ENCODE data around the gene CAMK1D.
"Not testable (repeated sequence)": the region's sequence is repeated elsewhere in the genome, so short reads cannot be mapped to it uniquely, and the experiment has no call there.

Gene CAMK1D

DNA sequence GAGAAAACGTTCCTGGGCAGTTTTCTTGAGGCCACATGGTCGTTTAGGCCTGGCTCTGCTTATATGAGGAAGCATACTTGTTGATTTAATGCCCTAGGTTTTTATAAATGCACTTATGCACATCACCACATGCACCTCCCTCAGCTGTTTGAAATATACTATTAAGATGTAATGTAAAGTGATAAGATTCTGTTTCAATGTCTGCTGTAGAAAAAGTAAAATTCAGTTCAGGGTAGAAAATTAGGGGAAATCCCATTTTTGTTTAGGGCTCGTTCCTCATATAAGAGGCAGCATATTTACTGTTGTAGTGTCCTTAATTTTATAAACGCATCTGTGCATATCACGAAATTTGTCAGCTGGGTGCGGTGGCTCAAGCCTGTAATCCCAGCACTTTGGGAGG lies 7.8 kb upstream of the CAMK1D start:
- DNase-seq, result no peak

DNA sequence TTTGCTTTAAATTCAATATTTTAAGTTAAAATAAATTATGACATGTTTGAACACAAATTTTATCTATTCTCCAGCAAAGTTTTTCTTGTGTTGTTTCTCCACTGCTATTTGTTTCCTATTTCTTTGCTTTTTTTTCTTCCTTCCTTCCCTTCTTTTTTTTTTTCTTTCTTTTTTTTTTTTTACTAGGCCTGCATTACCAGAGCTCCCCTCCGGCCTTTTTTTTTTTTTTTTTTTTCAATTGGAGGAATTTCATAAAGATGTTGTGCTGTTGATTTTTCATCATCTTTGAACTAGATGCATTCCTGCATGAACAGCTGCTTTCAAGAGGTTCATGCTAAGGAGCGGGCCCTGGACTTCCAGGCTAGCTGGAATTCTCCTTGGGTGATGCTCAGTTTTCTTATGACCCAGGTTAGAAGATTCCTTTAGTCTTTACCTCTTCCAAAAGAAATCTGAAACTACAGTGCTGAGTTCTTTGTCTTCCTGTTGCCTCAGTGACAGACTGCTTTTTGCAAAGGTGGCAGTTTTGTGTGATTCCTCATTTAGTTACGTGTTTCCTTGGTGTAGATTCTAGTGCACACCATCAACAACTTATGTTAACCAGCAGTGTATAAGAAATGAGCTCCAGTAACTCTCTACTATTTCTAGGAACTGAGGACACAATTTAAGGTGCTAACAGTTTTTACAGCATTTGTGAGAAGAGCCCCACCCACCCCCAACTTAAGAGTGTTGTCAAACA lies 4.8 kb upstream of the CAMK1D start:
- no peak for DNase-seq

GRCh38 chr10:12346707-12347106 lies 2.6 kb upstream of the CAMK1D start:
- DNase-seq, result no peak

GRCh38 chr10:12348294-12348869 lies 965 bp upstream of the CAMK1D start:
- no peak for DNase-seq

DNA sequence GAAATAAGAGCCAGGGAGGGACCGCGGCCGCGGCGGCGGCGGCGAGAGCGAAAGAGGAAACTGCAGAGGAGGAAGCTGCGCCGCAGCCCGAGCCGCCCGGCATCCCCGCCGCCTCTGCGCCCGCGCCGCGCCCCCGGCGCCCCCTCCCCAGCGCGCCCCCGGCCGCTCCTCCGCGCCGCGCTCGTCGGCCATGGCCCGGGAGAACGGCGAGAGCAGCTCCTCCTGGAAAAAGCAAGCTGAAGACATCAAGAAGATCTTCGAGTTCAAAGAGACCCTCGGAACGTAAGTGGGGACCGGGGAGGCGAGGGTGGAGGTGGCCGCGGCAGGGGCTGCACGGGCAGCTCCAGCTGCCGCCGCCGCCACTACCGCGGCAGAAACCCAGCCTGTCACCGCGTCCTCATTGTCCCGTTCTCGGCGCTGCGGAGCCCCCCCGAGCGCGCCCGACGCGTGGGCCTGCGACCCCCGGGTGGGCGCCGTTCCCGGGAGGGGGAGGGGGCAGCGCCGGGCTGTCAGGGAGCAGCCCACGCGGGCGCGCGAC lies 351 bp downstream of the CAMK1D start:
- DNase-seq, result no peak

- DNase-seq, result no peak
Observed at GRCh38 chr10:12350167-12350872, 973 bp downstream of the CAMK1D start.

- no peak for DNase-seq
Observed at GRCh38 chr10:12350925-12351324, 1.6 kb downstream of the CAMK1D start.

DNA sequence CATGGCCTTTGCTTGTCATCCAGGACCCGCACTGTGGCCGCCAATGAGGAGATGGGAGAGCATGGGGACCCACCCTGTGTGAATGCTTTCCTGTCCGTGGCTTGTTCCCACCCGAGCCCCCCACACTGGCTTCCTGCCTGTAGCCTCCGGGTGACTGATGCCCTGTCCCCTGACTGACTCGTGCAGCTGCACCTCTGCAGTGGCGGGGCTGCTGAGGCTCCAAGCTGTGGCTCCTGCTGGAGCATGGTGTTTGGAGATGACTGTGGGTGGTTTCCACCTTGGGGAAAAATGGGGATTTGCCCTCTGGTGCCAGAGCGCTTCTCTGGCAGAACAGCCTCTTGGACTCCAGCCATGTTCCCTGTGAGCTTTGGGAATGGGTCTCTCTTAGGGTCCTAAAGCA lies 2.1 kb downstream of the CAMK1D start:
- no peak for DNase-seq

DNA sequence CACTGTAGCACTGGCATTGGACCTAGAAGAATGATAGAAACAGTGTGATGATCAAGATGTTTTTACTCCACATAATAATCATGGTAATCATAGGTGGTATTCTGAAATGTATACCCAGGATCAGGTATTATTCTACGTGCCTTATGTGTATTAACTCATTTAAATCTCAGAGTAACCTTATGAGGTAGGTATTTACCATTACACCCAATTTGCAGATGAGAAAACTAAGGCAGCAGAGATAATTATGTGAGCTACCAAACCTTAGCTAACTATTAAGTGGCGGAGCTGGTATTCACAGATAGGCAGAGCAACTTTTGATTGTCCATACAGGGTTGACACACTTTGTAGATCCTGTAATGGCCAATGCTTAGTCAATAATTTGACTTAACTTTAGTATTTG lies 2.5 kb downstream of the CAMK1D start:
- no peak for DNase-seq

GRCh38 chr10:12353399-12354242 lies 4.3 kb downstream of the CAMK1D start:
- DNase-seq, result no peak

DNA sequence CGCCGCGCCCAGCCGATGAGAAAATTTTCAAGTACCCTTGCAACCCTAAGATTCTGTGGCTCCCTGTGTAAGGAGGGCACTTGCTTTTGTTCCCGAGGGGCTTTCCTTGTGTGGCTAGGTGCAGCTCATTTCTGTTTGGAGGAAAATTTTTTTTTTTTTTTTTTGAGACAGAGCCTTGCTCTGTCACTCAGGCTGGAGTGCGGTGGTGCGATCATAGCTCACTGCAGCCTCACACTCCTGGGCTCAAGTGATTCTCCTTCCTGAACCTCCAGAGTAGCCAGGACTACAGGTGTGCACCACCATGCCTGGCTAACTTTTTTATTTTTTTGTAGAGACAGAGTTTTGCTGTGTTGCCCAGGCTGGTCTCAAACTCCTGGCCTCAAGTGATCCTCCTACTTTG lies 5.3 kb downstream of the CAMK1D start:
- not testable (repeated sequence) for DNase-seq

- no peak for DNase-seq
Observed at GRCh38 chr10:12355384-12355783, 6.0 kb downstream of the CAMK1D start.

DNA sequence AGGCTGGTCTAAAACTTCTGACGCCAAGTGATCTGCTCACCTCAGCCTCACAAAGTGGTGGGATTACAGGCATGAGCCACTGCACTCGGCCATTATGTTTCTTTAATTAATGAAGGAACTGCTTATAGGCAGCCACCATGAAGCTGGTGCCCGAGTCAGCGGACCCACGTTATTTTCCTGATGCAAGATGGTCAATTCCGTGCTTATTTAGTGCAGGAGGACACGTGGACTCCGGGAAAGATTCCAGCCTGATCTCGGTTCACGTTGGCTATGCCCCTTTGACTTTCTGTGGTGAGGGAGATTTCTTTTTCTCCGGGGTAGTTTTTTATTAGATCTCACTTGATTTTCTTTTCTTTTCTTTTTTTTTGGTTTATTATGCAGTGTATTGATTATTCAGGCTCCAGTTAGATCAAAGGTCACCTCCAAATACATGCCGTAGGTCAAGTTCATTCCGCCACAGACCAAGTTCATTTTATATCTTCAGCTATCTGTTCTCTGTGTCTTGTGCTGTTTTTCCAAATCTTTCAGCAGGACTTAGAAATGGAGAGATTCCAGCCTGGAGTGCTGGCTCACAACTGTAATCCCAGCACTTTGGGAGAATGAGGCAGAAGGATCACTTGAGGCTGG lies 8.3 kb downstream of the CAMK1D start:
- no peak for DNase-seq

DNA sequence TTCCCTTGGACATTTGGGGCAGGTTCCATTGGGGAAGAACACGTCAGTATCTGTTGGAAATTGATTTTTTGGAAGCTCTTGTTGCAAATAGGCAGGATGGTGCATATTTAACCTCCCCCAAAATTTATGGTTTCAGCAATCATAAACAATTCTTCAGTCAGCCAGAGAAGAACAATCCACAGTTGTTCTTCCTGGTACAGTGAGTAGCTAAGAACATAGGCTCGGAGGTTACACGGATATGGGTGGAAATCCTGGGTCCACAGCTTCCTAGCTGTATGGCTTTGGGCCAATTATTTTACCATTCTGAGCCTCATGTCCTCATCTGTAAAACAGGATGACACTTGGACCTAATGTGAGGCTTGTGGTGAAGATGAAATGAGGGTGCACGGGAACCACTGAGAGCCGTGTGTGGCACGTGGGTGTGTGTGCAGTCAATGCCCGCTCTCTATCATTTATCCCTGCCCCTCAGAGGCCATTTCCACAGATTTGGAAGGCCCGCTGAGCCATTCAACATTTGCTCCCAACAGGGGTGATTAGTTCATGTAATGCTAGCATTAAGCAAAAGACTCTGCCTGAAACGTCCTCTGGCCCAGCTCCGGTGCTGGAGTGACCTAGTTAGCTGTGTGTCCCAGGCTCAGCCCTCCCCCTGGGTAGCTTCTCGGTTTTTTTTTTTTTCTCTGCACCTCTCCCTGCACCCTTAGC lies 9.7 kb downstream of the CAMK1D start:
- no peak for DNase-seq

- DNase-seq, result no peak
Observed at GRCh38 chr10:12360461-12360860, 11.1 kb downstream of the CAMK1D start.

DNA sequence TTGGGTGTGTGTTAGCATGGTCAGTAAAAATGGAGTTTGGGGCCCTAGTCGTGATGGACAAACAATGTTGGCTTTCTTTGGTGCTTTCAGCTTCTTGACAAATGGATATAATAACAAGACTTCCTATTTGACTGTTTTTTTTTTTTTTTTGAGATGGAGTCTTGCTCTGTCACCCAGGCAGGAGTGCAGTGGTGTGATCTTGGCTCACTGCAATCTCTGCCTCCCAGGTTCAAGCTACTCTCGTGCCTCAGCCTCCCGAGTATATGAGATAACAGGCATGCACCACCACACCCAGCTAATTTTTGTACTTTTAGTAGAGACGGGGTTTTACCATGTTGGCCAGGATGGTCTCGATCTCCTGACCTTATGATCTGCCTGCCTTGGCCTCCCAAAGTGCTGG lies 11.8 kb downstream of the CAMK1D start:
- DNase-seq, result not testable (repeated sequence)

DNA sequence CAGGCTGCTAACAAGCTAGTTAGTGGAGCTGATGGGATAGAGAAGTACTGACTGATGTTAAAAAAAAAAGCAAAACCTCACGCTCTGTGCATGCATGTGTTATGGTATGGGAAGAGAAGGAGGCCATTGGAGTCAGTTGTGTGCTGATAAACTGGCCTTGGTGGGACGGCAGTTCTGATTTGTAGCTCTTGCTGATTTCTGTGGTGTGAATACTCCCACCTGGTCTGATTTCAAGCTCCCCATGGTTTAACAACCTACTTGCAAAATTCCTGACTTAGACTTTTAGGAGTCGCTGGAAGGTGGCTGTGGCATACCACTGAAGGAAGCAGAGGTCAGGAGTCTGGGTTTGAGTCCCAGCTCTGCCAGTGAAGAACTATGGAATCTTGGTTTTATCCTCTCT lies 15.2 kb downstream of the CAMK1D start:
- no peak for DNase-seq

- no peak for DNase-seq
Observed at GRCh38 chr10:12367272-12367671, 17.9 kb downstream of the CAMK1D start.

DNA sequence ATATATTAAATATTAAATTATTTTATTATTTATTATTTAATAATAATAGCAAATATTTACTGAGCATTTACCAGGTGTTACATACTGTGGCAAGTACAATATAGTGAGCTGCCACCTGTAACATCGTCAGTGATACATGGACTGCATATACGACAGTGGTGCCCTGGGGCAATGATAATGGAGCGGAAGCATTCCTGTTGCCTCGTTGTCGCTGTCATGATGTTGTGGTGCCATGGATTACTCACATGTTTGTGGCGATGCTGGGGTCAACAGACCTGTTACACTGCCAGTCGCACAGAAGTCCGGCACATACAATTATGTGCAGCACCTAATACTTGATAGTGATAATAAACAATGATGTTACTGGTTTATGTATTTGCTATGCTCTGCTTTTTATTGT lies 20.6 kb downstream of the CAMK1D start:
- no peak for DNase-seq

DNA sequence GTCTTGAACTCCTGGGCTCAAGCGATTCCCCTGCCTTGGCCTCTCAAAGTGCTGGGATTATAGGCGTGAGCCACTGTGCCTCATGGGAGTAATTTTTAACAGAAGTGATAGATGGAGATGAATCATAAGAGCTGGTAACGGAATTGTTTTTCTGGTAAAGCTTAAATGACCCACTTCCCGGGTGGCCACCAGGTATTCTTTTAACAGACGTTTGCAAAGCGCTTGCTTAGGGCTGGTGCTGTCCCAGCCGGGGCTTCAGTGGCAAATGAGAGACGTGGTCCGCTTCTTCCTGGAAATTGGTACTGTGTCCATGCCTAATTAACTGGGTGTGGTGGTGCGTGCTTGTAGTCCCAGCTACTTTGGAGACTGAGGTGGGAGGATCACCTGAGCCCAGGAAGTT lies 23.5 kb downstream of the CAMK1D start:
- no peak for DNase-seq

DNA sequence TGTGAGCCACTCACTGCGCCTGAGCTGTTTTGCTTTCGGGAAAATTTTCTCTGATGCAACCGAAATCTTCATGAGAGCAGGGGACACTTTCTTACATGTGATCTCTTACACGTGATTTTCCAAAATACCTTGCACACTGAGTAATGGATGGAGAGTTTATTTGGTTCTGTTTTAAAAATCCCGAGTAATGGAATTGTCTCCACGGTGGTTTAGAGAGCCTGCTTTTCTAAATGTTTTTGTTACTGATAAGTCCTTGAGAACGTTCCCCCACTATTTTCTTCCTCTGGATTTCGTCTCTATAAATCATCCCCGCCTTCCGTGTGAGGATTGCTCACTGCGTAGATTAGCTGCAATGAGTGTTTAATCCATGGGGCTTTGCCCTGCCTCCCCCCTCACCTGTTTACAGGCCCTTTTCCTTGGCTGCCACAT lies 25.7 kb downstream of the CAMK1D start:
- DNase-seq, result no peak

DNA sequence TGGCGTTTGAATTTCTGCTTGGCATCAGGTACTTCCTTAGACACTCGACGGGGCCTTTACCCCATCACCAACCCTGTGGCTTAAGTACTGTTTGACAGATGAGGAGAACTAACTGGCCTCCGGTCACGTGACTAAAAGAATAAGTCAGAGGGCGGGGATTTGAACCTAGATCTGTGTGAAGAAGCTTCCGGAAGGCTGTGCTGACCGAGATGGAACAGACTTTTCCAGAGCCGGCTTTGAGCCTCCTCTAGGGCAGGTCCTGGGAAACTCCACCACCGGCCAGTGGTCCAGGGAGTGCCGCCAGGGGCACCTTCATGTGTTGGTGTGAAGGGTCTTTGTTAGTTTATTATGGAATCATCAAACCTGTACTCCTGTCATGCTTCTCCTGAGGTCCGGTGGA lies 26.9 kb downstream of the CAMK1D start:
- no peak for DNase-seq
